Mucosa of descending colon (tissue), 3 donors: ENCODE data around the gene COG5. TPM values are rescaled to one million over a fixed set of nuclear protein-coding genes. Genes with fewer than 3 reads are reported as not detected.

Experiments
- ATAC-seq: fragments of 200-7000 bp; cut with Tn5 transposase; one replicate; pipeline ENCODE4 v1.9.1; 2020; ENCODE audit warnings: mild to moderate bottlenecking, moderate library complexity
- DNase-seq, 3 donors: peaks; one replicate each; pipeline ENCODE4 v3.0.0-alpha.2; 2020
- H3K36me3 ChIP-seq: fragments of 200-600 bp; one replicate; pipeline ENCODE4 v1.8.0; 2021; ENCODE audit warnings: low read depth, mild to moderate bottlenecking
- H3K4me1 ChIP-seq: fragments of 200-600 bp; one replicate; pipeline ENCODE4 v1.8.0; 2021; ENCODE audit warnings: low read depth, mild to moderate bottlenecking
- H3K4me3 ChIP-seq: fragments of 200-600 bp; one replicate; pipeline ENCODE4 v1.8.0; 2021; ENCODE audit warnings: mild to moderate bottlenecking
- H3K9me3 ChIP-seq: fragments of 200-600 bp; one replicate; pipeline ENCODE4 v1.8.0; 2021; ENCODE audit warnings: mild to moderate bottlenecking
- intact Hi-C, 2 donors: fragments of 100-400 bp; cut with DNase I in 1 of 2; cut with micrococcal nuclease in 1 of 2; formaldehyde crosslinking; loops; one replicate each; pipeline versions ENCODE4 v1.11.0 to v1.11.1; 2022; cut with DNase I, micrococcal nuclease
- total RNA-seq, 3 donors: library from RNA; stranded (reverse); fragmentation: NEBNext Ultra II Directional in 2 of 3; extraction: Animal tissue kit (Norgen Biotek cat#: 25700) in 2 of 3; gene quantifications; one replicate each; pipeline versions ENCODE4 v1.2.1 to v1.2.4, GENCODE V29; 2021 to 2023
- TF ChIP-seq, protein P1 (sequence below): fragments of 200-600 bp; IDR thresholded peaks from one replicate; pipeline ENCODE4 v1.8.0; 2022; ENCODE audit warnings: antibody characterized with exemption, mild to moderate bottlenecking
- donor health status: DM: no; HTN: no; CAD: no; lungs with moderate emphysema.
- donor health status: DM: no; HTN: no; CAD: no.
- donor health status: DM: no; HTN: yes; CAD: no.

The COG5 gene
- total RNA-seq, 3 donors from 2014 or later: 46.8 to 56.4 (median 47.7) TPM

DNA sequence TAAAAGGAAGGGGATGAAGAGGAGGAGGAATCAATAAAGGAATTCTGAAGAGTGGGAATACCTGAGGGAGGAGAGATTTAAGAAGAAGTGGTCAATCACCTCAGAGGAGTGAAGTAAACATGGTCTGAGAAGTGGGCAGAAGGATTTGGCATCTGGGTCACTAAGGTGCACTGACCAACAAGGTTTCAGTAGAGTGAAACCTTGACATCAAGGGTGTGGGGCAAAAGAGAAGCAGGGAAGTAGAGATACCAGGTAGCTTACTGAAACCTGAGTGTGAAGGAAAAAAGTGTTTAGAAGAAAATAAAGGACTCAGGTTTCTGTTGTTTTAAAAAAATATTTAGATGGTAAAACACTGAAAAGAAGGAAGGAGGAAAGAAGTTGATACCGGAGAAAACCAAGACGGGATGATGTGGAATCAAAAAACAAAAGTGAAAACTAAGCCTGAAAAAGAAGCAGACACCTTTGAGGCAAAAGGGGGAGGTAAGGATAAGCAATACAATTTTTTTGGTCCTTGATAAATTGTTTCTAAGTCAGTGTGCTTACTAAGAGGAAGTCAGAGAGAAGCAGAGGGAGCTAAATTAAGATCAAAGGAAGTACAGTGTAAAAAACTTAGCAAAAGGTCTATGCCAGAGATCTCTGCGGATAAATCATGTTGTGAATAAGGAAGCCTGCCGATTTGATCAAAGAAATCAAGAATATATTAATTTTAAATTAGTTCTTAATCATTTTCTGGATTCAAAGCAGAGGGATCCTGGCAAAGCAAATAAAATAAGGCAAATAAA, 231.0 kb downstream of the COG5 start:
- TF ChIP-seq, protein P1, sequence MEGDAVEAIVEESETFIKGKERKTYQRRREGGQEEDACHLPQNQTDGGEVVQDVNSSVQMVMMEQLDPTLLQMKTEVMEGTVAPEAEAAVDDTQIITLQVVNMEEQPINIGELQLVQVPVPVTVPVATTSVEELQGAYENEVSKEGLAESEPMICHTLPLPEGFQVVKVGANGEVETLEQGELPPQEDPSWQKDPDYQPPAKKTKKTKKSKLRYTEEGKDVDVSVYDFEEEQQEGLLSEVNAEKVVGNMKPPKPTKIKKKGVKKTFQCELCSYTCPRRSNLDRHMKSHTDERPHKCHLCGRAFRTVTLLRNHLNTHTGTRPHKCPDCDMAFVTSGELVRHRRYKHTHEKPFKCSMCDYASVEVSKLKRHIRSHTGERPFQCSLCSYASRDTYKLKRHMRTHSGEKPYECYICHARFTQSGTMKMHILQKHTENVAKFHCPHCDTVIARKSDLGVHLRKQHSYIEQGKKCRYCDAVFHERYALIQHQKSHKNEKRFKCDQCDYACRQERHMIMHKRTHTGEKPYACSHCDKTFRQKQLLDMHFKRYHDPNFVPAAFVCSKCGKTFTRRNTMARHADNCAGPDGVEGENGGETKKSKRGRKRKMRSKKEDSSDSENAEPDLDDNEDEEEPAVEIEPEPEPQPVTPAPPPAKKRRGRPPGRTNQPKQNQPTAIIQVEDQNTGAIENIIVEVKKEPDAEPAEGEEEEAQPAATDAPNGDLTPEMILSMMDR: no peak
- Histone ChIP-seq H3K9me3 (no peaks in the 10 kb centered on the region), H3K4me3 (no peak overlapping the region), H3K36me3 (no peaks in the 10 kb centered on the region), H3K4me1 (no peaks in the 10 kb centered on the region)
- ATAC-seq (no peak), DNase-seq (no peak)
- intact Hi-C loops: no loop called here

DNA sequence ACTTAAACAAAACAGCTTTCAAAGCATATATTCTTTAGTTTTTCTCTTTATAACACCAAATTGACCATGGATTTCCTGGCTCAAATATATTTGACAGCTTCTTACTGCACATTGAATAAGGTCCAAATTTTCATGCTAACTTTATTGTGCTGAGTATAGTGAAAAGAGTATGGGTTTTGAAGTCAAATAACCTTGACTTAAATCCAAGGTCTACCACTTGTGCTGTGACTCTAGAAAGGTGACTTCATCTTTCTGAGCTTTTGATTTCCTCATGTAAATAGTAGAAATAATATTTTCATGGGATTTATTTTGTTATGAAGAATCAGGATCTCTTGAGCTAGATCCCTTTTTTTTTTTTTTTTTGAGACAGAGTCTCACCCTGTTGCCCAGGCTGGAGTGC, 233.2 kb downstream of the COG5 start:
- intact Hi-C loops: no loop called here
- H3K4me3 ChIP-seq: no peak overlapping the region
- no peaks in the 10 kb centered on the region for H3K4me1 ChIP-seq
- DNase-seq (no peak), ATAC-seq (no peak)
- no peaks in the 10 kb centered on the region for H3K36me3 ChIP-seq
- no peaks in the 10 kb centered on the region for H3K9me3 ChIP-seq
- TF ChIP-seq, protein P1: no peak

DNA sequence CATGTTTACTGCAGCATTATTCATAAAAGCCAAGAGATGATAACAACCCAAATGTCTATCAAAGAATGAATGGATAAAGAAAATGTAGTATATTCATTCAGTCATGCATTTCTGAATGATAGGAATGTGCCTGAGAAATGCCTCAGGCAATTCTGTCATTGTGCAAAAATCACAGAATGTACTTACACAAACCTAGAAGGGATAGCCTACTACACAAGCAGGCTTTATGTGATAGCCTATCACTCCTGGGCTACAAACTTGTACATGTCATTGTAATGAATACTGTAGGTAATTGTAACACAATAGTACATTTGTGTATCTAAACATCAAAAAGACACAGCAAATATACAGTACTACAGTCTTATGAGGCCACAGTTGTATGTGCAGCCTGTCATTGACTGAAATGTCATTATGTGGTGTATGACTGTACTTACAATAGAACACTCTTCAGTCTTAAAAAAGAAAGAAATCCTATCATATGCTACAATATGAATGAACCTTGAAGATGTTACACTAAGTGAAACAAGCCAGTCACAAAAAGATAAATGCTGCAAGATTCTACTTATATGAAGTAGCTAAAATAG, 235.6 kb downstream of the COG5 start:
- intact Hi-C loops: no loop called here
- TF ChIP-seq, protein P1: no peak
- H3K9me3 ChIP-seq: no peaks in the 10 kb centered on the region
- DNase-seq: no peak
- H3K4me1 ChIP-seq: no peaks in the 10 kb centered on the region
- no peak overlapping the region for H3K4me3 ChIP-seq
- H3K36me3 ChIP-seq: no peaks in the 10 kb centered on the region
- no peak for ATAC-seq

DNA sequence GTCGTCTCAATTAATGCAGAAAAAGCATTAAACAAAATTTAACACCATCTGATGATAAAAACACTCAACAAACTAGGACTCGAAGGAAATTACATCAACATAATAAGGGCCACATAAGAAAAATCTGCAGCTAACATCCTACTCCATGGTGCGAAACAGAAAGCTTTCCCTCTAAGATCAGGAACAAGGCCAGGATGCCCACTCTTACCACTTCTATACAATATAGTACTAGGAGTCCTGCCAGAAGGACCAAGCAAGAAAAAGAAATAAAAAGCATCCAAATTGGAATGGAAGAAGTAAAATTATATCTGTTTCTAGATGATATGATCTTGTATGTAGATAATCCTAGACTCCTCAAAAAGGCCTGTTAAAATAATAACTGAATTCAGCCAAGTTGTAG, 237.7 kb downstream of the COG5 start:
- intact Hi-C loops: no loop called here
- no peaks in the 10 kb centered on the region for H3K9me3 ChIP-seq

DNA sequence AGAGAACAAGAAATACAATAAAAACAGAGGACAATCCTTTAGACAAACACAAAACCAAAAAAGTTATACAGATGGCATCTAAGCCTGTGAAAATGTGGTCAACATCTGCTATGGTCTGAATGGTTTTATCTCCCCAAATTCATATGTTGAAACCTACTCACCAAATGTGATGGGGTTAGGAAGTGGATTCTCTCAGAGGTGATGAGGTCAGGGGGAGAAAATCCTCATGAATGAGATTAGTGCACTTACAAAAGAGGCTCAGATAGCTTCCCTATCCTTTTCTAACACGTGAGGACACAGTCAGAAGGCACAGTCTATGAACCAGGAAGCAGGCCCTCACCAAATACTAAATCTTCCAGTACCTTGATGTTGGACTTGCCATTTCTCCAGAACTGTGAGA, 241.7 kb downstream of the COG5 start:
- no peaks in the 10 kb centered on the region for H3K4me1 ChIP-seq
- ATAC-seq (no peak), DNase-seq (no peak)
- H3K36me3 ChIP-seq: no peaks in the 10 kb centered on the region
- TF ChIP-seq, protein P1: no peak
- intact Hi-C loops: no loop called here
- H3K9me3 ChIP-seq: no peaks in the 10 kb centered on the region
- no peak overlapping the region for H3K4me3 ChIP-seq

More for the DNA sequence above, 237.7 kb downstream of the COG5 start:
- DNase-seq (no peak), ATAC-seq (no peak)
- H3K4me1 ChIP-seq: no peaks in the 10 kb centered on the region
- no peaks in the 10 kb centered on the region for H3K36me3 ChIP-seq
- H3K4me3 ChIP-seq: no peak overlapping the region
- TF ChIP-seq, protein P1: no peak
